Measurements from ENCODE around the gene PRKD2.

Gene PRKD2

DNA sequence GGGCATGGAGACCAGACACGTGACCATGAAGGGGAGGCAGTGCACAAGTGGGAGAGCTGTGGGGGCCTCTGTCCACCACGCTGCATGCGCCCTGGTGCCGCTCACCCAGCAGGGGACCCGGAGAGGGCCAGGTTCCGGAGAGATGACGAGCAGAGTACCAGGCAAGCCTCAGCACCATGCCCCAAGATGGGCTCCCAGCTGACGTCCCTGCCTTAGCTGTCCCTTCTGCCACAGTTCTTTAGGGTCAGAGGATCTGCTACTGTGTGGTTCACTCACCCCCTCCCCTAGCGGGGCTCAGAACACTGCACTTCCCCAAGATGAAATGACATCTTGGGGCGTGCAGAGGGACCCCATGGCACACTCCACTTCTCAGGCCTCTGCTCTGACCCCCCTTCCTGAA is 9.6 kb upstream of the PRKD2 start:
- no peak for DNase-seq
- intact Hi-C loops (cut with DNase I): no loop called here

DNA sequence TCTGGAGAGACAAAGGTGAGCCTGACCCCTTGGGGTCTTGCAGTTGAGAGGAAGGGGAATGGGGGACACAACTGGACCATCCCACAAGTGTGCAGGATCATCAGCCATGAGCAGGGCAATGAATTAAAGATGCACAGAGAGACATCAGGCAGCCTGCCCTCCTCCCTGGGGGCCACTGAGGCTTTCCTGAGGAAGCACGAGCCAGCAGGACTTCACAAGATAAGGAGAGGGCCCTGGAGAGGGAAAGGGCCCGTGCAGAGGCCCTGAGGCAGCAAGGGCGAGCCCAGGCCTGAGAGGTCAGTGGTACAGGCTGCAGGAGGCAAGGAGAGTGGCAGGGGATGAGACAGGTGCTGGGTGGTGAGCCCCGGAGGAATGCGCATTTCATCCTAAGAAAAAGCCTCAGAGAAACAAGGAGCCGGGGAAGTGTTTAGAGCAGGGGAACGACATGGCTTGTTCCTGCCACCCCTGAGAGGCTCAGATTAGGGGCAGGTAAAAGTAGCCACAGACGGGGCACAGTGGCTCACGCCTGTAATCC is 9.0 kb upstream of the PRKD2 start:
- DNase-seq: peak in 1 of 10 donors; percentile 30
- intact Hi-C loops (cut with DNase I): no loop called here

GRCh38 chr19:46725036-46725820 is 8.3 kb upstream of the PRKD2 start:
- no peak for DNase-seq
- intact Hi-C loops (cut with DNase I): no loop called here

DNA sequence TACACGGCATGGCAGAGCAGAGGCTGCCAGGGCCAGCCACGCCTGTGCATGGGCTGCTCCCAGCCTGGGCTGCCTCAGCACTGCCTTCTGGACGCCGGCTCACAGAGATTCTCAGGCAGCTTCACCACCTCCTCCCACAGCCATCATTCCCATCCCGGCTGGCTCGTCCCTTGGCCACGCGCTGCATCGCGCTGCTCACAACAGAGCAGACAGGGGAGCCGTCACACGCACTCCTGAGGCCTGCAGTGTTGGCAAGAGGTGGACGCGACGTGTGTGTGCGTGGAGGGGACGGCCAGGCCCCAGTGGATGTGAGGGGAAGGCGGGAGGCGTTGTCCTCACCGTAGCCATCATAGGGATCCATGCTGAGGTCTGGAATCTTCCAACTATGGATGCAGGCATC is 7.6 kb upstream of the PRKD2 start:
- intact Hi-C loops (cut with DNase I): no loop called here
- DNase-seq: peak in 8 of 10 donors; percentile 62 to 95 (median 78)

DNA sequence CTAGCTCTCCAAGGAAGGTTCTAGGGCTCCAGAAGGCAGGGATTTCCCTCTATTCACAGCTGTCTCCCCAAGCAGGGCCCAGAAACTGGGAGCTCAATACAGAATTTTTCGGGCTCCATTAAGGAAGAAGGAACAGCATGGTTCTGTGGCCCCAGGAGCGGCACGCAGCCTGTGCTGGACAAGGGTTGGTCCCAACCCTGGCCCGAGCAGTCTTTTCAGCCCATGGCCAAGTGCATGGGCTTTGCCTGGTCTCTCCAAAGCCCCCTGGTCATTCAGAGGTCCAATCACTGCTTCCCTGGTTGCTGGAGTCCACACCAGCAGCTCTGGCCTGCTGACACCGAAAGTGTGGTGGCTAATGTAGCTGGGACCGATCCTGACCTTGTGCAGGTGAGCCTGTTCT is 6.6 kb upstream of the PRKD2 start:
- DNase-seq: no peak
- intact Hi-C loops (cut with DNase I): no loop called here

DNA sequence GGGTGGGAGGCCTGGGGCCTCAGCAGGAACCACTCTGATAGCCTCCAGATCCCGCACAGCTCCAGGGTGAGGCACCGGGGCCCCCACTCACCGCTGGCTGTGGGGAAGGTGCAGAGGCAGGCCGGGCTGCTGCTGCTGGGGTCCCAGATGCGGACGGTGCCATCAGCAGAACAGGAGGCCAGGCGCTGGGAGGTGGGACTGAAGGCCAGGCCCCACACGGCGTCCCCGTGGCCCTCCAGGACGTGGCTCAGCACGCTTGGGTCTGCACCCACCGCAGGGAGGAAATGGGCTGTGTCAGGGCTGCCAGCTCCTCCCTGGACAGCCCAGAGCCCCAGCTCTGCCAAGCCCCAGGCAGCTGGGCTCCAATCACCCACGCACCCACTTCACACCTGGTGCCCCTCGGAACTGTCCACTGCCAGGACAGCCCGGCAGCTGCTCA is 6.1 kb upstream of the PRKD2 start:
- intact Hi-C loops (cut with DNase I): no loop called here

DNA sequence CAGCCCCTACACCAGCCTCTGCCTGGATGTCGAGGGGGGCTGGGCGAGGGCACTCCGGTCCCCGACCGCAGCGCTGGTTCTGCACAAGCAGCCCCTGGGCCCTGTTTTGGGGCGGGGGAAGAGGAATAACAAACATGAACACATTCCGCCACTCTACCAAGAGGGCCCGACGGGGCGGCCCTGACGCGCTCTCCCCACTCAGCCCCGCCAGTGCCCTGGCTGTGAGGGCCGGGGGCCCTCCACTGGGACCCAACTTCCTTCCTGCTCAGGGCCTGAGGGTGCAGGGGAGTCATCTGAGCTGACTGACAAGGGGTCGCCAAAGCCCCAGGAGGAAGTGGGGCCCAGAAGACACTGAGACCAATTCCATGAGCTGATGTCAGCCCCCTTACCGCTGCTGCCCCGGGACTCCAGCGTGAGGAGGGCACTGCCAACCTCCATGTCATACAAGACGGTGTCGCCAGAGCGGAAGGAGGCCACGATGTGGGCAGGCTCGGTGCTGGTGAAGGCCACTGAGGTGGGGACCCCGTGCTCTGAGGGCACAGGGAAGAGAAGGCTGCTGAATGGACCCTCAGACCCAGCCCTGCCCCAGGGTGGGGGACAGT is 5.6 kb upstream of the PRKD2 start:
- intact Hi-C loops (cut with DNase I): no loop called here
- DNase-seq: no peak

More for the DNA sequence above, 6.1 kb upstream of the PRKD2 start:
- DNase-seq: no peak

DNA sequence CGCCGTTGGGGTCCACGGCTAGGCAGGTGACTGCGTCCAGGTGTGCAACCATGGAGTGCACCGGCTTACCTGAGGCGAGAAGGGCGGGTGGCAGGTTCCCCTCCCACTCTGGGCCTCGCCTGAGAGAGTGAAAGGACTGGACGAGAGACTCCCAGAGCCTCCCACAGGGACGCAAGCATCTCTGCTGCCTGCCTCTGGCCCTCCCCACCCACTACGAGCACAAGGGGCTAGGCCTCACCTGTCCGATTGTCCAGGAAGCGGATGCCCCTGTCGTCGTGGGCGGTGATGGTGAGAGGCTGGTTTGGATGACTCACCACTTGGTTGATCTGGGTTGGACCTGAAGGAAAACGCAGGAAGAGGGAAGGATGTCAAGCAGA is 5.1 kb upstream of the PRKD2 start:
- DNase-seq: no peak
- intact Hi-C loops (cut with DNase I): no loop called here

- intact Hi-C loops (cut with DNase I): no loop called here
These were observed 4.5 kb upstream of the PRKD2 start for GRCh38 chr19:46721269-46722003.

DNA sequence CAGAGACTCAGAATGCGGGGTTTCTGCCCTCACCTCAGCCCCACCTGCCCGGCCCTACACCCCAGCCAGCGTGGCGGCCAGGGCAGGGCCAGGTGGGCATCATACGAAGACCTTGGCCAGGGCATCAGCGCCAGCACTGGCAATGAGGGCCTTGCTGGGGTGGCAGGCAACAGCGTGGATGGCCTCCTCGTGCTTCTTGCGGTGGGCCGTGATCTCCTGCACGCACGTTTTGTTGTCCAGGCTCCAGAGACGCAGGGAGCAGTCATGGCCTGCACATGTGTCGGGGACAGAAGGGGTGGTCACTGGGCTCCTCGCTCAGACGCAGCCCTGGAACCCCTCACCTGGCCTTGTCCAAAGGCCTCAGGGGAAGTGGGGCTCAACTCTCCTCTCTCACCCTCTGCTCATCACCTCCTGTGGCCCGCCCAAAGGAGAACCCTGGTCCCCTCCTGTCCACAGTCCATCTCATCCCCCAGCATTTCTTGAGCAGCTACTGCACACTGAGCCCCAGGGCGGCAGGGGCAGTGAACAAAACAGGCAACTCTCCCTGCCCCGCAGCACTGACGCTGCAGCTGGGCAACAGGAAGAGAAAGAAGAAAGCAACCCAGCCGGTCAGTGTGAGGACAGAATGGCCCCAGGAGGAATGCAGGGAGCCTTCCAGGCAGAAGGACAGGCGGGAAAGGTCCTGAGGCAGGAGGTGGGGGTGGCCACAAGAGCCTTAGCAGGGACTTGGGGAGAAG is 3.8 kb upstream of the PRKD2 start:
- intact Hi-C loops (cut with DNase I): no loop called here
- no peak for DNase-seq

More at GRCh38 chr19:46721269-46722003, 4.5 kb upstream of the PRKD2 start:
- DNase-seq: no peak

GRCh38 chr19:46719629-46720502 is 3.0 kb upstream of the PRKD2 start:
- intact Hi-C loops (cut with DNase I): no loop called here
- no peak for DNase-seq

DNA sequence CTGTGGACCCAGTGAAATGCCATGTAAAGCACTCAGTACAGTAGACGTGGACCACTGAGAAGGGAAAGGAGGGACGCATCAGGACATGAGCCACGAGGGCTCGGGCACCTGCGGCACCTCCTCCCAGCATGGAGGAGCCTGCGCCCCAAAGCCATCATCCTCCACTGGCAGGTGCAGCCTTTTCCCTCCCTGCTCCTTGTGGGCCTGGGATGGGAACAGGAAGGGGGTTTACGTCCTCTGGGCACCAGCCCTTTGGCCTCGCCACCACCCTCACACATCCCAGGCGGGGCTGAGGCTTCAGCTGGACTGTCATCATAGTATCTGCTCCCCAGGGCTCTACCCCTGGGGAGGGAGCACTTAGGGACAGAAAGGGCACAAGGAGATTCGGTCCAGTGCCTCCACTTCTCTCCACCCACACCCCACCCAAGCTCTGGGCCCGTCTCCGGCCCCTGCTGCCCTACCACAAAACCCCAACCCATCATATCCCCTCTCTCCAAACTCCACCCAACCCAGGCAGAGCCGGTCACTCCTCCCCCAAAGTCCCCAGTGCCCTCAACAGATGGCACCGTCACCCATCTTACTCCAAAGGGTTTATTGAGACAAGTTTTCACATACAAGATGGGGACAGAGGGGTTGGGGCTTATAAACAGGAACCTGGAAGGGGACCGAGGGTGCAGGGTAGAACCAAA is 2.2 kb upstream of the PRKD2 start:
- no peak for DNase-seq
- intact Hi-C loops (cut with DNase I): no loop called here

GRCh38 chr19:46718157-46718933 is 1.4 kb upstream of the PRKD2 start:
- DNase-seq: no peak

DNA sequence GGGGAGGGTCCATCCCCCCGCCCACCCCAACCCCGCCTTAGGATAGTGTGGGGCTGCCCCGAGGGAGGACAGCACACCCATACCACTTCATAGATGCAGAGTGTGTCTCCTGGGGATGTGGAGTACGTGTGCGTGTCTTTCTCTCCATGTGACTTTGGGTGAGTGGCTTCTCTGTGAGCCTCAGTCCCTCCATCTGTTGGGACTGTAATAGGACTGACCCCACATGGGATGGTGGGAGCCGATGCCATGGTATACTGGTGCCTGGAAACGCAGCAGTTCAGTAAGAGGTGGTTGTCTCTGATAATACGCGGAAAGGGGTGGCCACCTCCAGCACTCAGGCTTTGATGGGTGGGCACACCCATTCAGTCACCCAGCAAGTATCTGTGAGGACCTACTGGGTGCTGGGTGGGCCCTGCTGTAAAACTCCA is 816 bp upstream of the PRKD2 start:
- no peak for DNase-seq
- intact Hi-C loops (cut with DNase I): no loop called here

More at GRCh38 chr19:46718157-46718933, 1.4 kb upstream of the PRKD2 start:
- intact Hi-C loops (cut with DNase I): no loop called here

DNA sequence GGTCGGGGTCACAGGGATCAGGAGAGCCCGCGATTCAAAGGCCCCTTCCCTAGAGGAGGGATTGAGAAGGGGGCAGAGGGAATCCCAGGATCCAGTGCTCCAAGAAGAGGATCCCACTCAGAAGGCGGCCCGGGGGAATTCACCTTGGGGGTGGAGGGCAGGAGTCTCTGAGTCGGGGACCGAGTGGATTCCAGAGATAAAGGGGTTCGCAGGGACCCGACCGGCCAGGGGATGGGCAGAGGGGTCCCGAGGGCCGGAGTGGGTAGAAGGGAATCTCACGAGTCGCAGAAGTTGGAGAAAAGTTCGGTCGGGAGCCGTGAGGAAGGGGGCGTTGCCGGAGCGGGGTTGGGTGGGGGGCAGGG is 261 bp downstream of the PRKD2 start:
- DNase-seq: no peak
- intact Hi-C loops (cut with DNase I): no loop called here

DNA sequence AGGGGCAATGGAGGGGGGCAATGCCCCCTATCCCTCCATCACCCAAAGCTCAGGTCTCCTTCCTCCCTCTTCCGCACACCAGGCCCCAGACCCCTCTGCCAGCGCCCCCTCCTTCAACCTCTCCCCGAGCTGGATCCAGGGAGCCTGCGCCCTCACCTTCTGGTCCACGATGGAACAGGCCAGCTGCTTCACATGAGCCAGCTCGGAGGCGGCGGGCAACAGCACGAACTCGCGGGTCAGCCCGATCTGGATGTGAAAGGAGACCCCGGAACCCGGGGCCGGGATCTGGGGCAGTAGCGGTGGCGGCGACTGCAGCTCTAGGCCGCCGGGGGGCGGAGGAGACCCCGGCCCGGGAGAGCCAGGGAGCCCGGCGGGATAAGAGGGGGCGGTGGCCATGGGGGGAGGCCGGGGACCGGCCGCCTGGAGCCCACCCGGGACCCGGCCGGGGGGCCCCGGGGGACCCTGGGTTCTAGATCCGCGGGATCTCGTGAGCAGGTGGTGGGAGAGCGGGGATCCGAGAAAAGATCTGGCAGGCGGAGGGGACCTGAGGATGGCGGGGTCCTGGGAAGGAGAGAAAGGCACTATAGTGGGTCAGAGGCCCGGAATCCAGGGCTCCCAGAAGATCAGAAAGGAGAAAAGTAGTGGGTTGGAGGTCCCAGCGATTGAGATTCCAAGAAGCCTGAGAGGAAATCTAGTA is 791 bp downstream of the PRKD2 start:
- DNase-seq: no peak
- intact Hi-C loops (cut with DNase I): no loop called here

GRCh38 chr19:46715620-46715974 is 1.3 kb downstream of the PRKD2 start:
- DNase-seq: no peak
- intact Hi-C loops (cut with DNase I): no loop called here

All from posterior cingulate gyrus (tissue), 11 donors.